Mesothelial cell of epicardium (in vitro differentiated cells): ENCODE results near the gene DTNB. TPM values are rescaled to one million over a fixed set of nuclear protein-coding genes. Genes with fewer than 3 reads are reported as not detected.
A peak's percentile ranks its signal among the peaks of the same experiment; 100 is the strongest.
"Not testable (repeated sequence)": the region's sequence is repeated elsewhere in the genome, so short reads cannot be mapped to it uniquely, and the experiment has no call there.

Source experiments
- DNase-seq, 2 experiments: peaks; one replicate each; pipeline ENCODE4 v3.0.0; 2021; ENCODE audit warnings: low spot score in 2 of 2; ENCODE audit not compliant: unreplicated experiment in 2 of 2
- H3K27ac Mint-ChIP-seq: 2 replicates; pipeline ENCODE4 v1.8.0; 2021; ENCODE audit warnings: mixed read lengths
- H3K27me3 Mint-ChIP-seq: 2 replicates; pipeline ENCODE4 v1.8.0; 2021; ENCODE audit warnings: low read depth, mixed read lengths
- H3K36me3 Mint-ChIP-seq: 2 replicates; pipeline ENCODE4 v1.8.0; 2021; ENCODE audit warnings: mixed read lengths
- H3K4me1 Mint-ChIP-seq: 2 replicates; pipeline ENCODE4 v1.8.0; 2021; ENCODE audit warnings: mixed read lengths
- H3K4me3 Mint-ChIP-seq: 2 replicates; pipeline ENCODE4 v1.8.0; 2021; ENCODE audit warnings: mild to moderate bottlenecking, moderate library complexity, mixed read lengths
- H3K9me3 Mint-ChIP-seq: 2 replicates; pipeline ENCODE4 v1.8.0; 2021; ENCODE audit warnings: mixed read lengths
- total RNA-seq: library from RNA; stranded (reverse); gene quantifications from 3 replicates; pipeline ENCODE4 v1.2.1, GENCODE V29; 2021
- TF ChIP-seq, protein P1 (sequence below): fragments of 200-600 bp; sonication (generic); IDR thresholded peaks from one replicate; pipeline ENCODE4 v1.5.0; 2021; ENCODE audit warnings: antibody characterized with exemption; ENCODE audit not compliant: unreplicated experiment

The DTNB gene
- total RNA-seq, 1 donor from 2014 or later: 36.3 TPM

DNA sequence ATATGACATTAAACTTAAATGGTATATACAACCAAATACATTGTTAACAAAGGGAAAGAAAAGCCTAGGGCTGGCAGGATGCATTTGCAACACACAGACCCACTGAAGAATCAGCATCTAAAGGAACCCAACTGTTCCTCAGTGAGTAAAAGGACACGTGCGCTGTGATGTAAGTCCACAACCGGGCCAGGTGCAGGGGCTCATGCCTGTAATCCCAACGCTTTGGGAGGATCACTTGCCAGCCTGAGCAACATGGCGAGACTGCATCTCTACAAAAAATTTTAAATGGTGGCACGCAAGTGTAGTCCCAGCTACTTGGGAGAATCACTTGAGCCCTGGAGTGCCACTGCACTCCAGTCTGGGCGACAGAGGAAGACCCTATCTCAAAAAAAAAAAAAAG lies 3.9 kb downstream of the DTNB start:
- TF ChIP-seq, protein P1, sequence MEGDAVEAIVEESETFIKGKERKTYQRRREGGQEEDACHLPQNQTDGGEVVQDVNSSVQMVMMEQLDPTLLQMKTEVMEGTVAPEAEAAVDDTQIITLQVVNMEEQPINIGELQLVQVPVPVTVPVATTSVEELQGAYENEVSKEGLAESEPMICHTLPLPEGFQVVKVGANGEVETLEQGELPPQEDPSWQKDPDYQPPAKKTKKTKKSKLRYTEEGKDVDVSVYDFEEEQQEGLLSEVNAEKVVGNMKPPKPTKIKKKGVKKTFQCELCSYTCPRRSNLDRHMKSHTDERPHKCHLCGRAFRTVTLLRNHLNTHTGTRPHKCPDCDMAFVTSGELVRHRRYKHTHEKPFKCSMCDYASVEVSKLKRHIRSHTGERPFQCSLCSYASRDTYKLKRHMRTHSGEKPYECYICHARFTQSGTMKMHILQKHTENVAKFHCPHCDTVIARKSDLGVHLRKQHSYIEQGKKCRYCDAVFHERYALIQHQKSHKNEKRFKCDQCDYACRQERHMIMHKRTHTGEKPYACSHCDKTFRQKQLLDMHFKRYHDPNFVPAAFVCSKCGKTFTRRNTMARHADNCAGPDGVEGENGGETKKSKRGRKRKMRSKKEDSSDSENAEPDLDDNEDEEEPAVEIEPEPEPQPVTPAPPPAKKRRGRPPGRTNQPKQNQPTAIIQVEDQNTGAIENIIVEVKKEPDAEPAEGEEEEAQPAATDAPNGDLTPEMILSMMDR: no peak
- H3K4me1 Mint-ChIP-seq: peaks cover 17% of the 10 kb centered on the region
- no peaks in the 10 kb centered on the region for H3K36me3 Mint-ChIP-seq
- no peak overlapping the region for H3K27ac Mint-ChIP-seq
- no peak for DNase-seq
- no peak overlapping the region for H3K4me3 Mint-ChIP-seq
- peaks cover 2% of the 10 kb centered on the region for H3K27me3 Mint-ChIP-seq
- H3K9me3 Mint-ChIP-seq: no peaks in the 10 kb centered on the region

DNA sequence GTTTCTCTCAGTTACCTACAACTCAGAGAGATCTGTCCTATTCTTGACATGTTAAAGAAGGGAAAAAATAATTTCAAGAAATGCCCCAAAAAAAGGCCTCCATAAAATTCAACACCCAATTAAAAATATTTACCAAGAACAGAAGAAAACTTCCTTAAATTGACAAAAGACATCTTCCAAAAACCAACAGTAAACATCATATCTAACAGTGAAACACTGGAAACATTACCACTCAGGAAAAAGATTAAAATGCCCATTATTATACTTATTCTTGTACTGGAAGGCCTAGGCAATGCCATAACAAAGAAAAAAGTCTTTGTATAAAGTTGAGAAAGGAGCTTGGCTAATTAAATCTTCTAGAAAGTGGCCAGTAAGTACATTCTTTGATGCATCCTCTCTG lies 7.2 kb downstream of the DTNB start:
- no peaks in the 10 kb centered on the region for H3K36me3 Mint-ChIP-seq
- TF ChIP-seq, protein P1: no peak
- H3K4me3 Mint-ChIP-seq: no peak overlapping the region
- peaks cover 2% of the 10 kb centered on the region for H3K27me3 Mint-ChIP-seq
- H3K9me3 Mint-ChIP-seq: no peaks in the 10 kb centered on the region
- no peak for DNase-seq
- no peak overlapping the region for H3K27ac Mint-ChIP-seq
- peaks cover 12% of the 10 kb centered on the region for H3K4me1 Mint-ChIP-seq

DNA sequence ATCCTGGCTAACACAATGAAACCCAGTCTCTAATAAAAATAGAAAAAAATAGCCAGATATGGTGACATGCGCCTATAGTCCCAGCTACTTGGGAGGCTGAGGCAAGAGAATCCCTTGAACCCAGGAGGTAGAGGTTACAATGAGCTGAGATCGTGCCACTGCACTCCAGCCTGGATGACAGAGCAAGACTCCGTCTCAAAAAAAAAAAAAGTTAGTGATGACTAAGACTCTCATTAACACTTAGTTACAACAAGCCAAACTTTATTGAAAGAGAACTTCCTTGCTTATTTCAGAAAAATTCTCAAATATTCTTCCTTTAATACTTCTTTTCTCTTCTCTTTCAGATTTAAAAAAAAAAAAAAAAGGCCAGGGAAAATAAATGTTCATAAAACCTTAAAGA lies 7.9 kb downstream of the DTNB start:
- not testable (repeated sequence) for H3K27ac Mint-ChIP-seq, H3K4me3 Mint-ChIP-seq, H3K36me3 Mint-ChIP-seq, H3K27me3 Mint-ChIP-seq, H3K9me3 Mint-ChIP-seq, DNase-seq
- H3K4me1 Mint-ChIP-seq: peaks cover 12% of the 10 kb centered on the region

DNA sequence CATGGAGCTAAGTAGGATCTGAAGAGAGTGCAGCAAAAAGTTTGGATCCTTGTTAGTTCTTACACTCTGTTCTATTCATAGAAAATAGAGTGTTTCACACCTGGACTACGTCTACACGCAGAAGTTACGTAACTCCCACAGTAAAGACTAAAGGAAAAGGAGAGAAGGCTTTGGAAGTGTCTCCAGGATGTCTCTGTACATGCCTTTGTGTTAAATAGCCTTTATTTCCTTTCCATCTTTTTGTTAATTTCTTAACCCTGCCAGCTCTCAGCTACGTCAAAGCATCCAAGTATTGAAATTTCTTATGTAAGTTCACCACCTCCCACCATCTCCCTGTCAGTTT lies 8.4 kb downstream of the DTNB start:
- Mint-ChIP-seq H3K4me3 (no peak overlapping the region), H3K4me1 (peaks cover 12% of the 10 kb centered on the region)

DNA sequence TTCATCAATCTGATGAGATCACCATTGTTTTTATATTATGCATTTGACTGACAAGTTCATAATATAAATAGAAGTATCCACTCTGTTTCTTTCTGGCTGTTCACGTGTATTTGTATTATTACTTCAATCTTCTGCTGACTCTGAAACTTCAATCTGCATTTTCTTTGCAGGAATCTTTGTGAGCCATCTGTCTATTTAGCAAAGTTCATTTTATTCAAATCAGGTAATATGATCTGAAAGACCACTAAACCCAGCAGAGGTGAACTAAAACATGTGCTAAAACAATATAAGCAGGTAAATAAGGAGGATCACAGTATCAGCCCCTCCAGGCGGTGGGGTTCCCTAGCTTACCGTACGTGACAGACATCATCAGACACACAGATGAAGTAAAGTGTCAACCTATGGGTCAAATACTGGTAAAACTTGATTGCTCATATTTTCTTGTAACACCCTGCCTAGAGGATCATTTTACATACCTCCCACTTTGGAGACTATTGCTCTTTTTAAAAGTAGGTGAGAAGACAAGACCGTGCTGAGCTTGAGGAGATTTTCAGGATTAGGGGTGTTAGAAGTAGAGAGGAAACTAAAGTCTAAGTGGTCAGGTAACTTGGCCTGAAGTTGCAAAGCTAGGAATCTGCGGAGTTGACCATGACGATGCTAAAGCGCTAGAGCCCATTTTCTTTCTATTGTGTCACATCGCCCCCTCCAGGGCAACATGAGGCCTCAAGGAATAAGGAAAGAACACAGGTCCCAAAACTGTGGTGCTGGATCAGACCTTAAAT lies 9.0 kb downstream of the DTNB start:
- peak overlapping the region; percentile 18 for H3K4me3 Mint-ChIP-seq
- peak overlapping the region; percentile 41 for H3K27ac Mint-ChIP-seq

More for the DNA sequence above, 8.4 kb downstream of the DTNB start:
- H3K9me3 Mint-ChIP-seq: peaks cover 3% of the 10 kb centered on the region
- TF ChIP-seq, protein P1: no peak
- peaks cover under 1% of the 10 kb centered on the region for H3K36me3 Mint-ChIP-seq
- H3K27me3 Mint-ChIP-seq: no peaks in the 10 kb centered on the region
- no peak for DNase-seq
- peak overlapping the region; percentile 41 for H3K27ac Mint-ChIP-seq

DNA sequence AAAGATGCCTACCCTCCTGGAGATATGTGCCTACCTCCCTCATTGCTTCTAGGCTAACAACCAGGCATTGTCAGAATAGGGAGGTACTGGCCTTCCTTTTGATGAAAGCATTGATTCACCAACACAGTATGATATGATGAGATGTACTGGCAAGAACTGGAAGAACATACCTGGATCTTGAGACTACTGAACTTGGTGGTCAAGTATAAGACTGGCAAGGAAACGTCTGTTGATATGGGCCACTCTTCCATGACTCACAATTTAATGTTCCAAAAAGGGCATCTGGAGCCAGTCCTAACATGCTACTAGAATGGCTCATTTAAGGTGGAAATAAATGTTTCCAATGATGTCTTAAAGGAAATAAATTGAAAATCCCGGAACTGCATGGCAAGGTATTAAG lies 18.1 kb downstream of the DTNB start:
- H3K27ac Mint-ChIP-seq: no peak overlapping the region
- no peak for DNase-seq
- peaks cover 14% of the 10 kb centered on the region for H3K36me3 Mint-ChIP-seq
- no peaks in the 10 kb centered on the region for H3K27me3 Mint-ChIP-seq
- no peak overlapping the region for H3K4me3 Mint-ChIP-seq
- peaks cover 2% of the 10 kb centered on the region for H3K4me1 Mint-ChIP-seq
- TF ChIP-seq, protein P1: no peak
- peaks cover 12% of the 10 kb centered on the region for H3K9me3 Mint-ChIP-seq

More for the DNA sequence above, 9.0 kb downstream of the DTNB start:
- Mint-ChIP-seq H3K4me1 (peaks cover 12% of the 10 kb centered on the region), H3K36me3 (peaks cover 5% of the 10 kb centered on the region), H3K9me3 (peaks cover 9% of the 10 kb centered on the region), H3K27me3 (no peaks in the 10 kb centered on the region)
- TF ChIP-seq, protein P1: no peak
- DNase-seq: peak; percentile 25 to 55
